MM.1S (cell line): Measurements from ENCODE around the gene EPB41L1.

Experiments
- DNase-seq: peaks from one replicate; pipeline ENCODE4 v3.0.0-alpha.2; 2015
- H2AFZ ChIP-seq: fragments of 300-600 bp; sonication (generic); 2 replicates; pipeline ENCODE4 v1.6.0; 2016; ENCODE audit warnings: antibody characterized with exemption, low read length
- H3F3A ChIP-seq: fragments of 300-600 bp; sonication (generic); 2 replicates; pipeline ENCODE4 v1.6.1; 2016; ENCODE audit warnings: mild to moderate bottlenecking, antibody characterized with exemption, low read length, moderate library complexity, mixed read lengths; ENCODE audit not compliant: insufficient read depth
- H3K27ac ChIP-seq: fragments of 300-600 bp; sonication (generic); 2 replicates; pipeline ENCODE4 v1.5.1; 2016; ENCODE audit warnings: mild to moderate bottlenecking, low read length
- H3K27me3 ChIP-seq: fragments of 300-600 bp; sonication (generic); replicated peaks from 2 replicates; pipeline ENCODE4 v1.6.0; 2016; ENCODE audit warnings: low read length; ENCODE audit not compliant: insufficient read depth
- H3K36me3 ChIP-seq: fragments of 300-600 bp; sonication (generic); replicated peaks from 2 replicates; pipeline ENCODE4 v1.6.1; 2016; ENCODE audit warnings: mild to moderate bottlenecking, low read length, mixed read lengths; ENCODE audit not compliant: insufficient read depth
- H3K4me1 ChIP-seq: fragments of 300-600 bp; sonication (generic); 2 replicates; pipeline ENCODE4 v1.6.1; 2016; ENCODE audit warnings: low read length, mixed read lengths
- H3K4me2 ChIP-seq: fragments of 300-600 bp; sonication (generic); 2 replicates; pipeline ENCODE4 v1.6.0; 2016; ENCODE audit warnings: low read depth, low read length
- H3K4me3 ChIP-seq: fragments of 300-600 bp; sonication (generic); 2 replicates; pipeline ENCODE4 v1.5.1; 2016; ENCODE audit warnings: low read length, mixed read lengths
- H3K79me2 ChIP-seq: fragments of 300-600 bp; sonication (generic); 2 replicates; pipeline ENCODE4 v1.6.1; 2016; ENCODE audit warnings: mixed run types, low read length, mixed read lengths
- H3K9ac ChIP-seq: fragments of 300-600 bp; sonication (generic); 2 replicates; pipeline ENCODE4 v1.6.1; 2016; ENCODE audit warnings: low read length, mixed read lengths
- H3K9me2 ChIP-seq: fragments of 300-600 bp; sonication (generic); replicated peaks from 2 replicates; pipeline ENCODE4 v1.6.1; 2016; ENCODE audit warnings: mild to moderate bottlenecking, low read length, mixed read lengths; ENCODE audit not compliant: insufficient read depth
- H3K9me3 ChIP-seq: fragments of 300-600 bp; sonication (generic); replicated peaks from 2 replicates; pipeline ENCODE4 v1.6.1; 2016; ENCODE audit warnings: mild to moderate bottlenecking, low read length, mixed read lengths; ENCODE audit not compliant: insufficient read depth
- H4K20me1 ChIP-seq: fragments of 300-600 bp; sonication (generic); 2 replicates; pipeline ENCODE4 v1.6.1; 2016; ENCODE audit warnings: mild to moderate bottlenecking, low read length, moderate library complexity, mixed read lengths; ENCODE audit not compliant: insufficient read depth
- EZH2 ChIP-seq: fragments of 300-600 bp; sonication (generic); optimal IDR thresholded peaks from 2 replicates; pipeline ENCODE3; 2017; ENCODE audit warnings: low read depth, mild to moderate bottlenecking, antibody characterized with exemption, low read length, mixed read lengths
- EZH2phosphoT487 ChIP-seq: fragments of 300-600 bp; sonication (generic); IDR thresholded peaks from 2 replicates; pipeline ENCODE4 v1.6.1; 2018; ENCODE audit warnings: antibody characterized with exemption, low read length
- TF ChIP-seq, protein P1 (sequence below): fragments of 300-600 bp; sonication (generic); IDR thresholded peaks from 2 replicates; pipeline ENCODE4 v1.5.1; 2016; ENCODE audit warnings: antibody characterized with exemption, low read length, mixed read lengths

EPB41L1 gene

GRCh38 chr20:36234771-36235320 is 80.3 kb downstream of the EPB41L1 start:
- Histone ChIP-seq H2AFZ (no peak overlapping the region), H3F3A (no peaks in the 10 kb centered on the region), H3K27ac (no peak overlapping the region), H3K9ac (no peak overlapping the region), H3K4me1 (peaks cover 9% of the 10 kb centered on the region), H3K4me2 (no peak overlapping the region), H3K27me3 (no peaks in the 10 kb centered on the region), H3K79me2 (peaks cover 39% of the 10 kb centered on the region), H4K20me1 (no peaks in the 10 kb centered on the region), H3K36me3 (peaks cover 1% of the 10 kb centered on the region; the same call in 1 of the 2 replicates), H3K9me3 (no peaks in the 10 kb centered on the region), H3K9me2 (no peaks in the 10 kb centered on the region), H3K4me3 (no peak overlapping the region)
- DNase-seq, result no peak
- TF ChIP-seq, protein P1, sequence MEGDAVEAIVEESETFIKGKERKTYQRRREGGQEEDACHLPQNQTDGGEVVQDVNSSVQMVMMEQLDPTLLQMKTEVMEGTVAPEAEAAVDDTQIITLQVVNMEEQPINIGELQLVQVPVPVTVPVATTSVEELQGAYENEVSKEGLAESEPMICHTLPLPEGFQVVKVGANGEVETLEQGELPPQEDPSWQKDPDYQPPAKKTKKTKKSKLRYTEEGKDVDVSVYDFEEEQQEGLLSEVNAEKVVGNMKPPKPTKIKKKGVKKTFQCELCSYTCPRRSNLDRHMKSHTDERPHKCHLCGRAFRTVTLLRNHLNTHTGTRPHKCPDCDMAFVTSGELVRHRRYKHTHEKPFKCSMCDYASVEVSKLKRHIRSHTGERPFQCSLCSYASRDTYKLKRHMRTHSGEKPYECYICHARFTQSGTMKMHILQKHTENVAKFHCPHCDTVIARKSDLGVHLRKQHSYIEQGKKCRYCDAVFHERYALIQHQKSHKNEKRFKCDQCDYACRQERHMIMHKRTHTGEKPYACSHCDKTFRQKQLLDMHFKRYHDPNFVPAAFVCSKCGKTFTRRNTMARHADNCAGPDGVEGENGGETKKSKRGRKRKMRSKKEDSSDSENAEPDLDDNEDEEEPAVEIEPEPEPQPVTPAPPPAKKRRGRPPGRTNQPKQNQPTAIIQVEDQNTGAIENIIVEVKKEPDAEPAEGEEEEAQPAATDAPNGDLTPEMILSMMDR, result no peak
- TF ChIP-seq EZH2 (no peak), EZH2phosphoT487 (no peak)

- TF ChIP-seq EZH2phosphoT487 (no peak), EZH2 (no peak)
- TF ChIP-seq, protein P1, result no peak
- H3K79me2 ChIP-seq, result peaks cover 52% of the 10 kb centered on the region
These were observed 81.6 kb downstream of the EPB41L1 start, which contains the start of gene AAR2 for GRCh38 chr20:36235892-36236785. Gene AAR2 (plus strand): TSS chr20:36236478. CDS start chr20:36239869, 3,391 bp downstream.

DNA sequence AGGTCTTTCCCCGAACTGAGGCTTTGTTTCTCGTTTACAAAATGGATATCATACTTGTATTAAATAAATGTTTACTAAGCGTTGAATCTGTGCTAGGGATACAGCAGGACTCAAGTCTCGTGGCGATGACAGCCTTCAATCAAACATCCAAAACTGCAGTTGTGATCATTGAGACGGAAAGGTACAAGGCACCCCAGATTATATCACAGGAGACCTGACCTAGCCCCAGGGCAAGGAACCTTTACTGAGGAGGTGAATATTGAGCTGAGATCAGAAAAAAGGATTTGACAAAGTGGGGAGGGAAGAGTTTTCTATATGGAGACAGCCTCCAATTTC is 82.2 kb downstream of the EPB41L1 start:
- no peak for TF ChIP-seq EZH2
- TF ChIP-seq, protein P1, result no peak
- TF ChIP-seq EZH2phosphoT487, result no peak
- Histone ChIP-seq H2AFZ (peak overlapping the region; percentile 100), H3K9ac (peak overlapping the region; percentile 82), H3F3A (no peaks in the 10 kb centered on the region), H3K79me2 (peaks cover 58% of the 10 kb centered on the region), H3K27ac (peak overlapping the region; percentile 17; the same call in 1 of the 2 replicates), H3K4me1 (peaks cover 9% of the 10 kb centered on the region), H4K20me1 (0 out of 2 replicates have a peak, but pooled peaks cover 3% of the 10 kb centered on the region), H3K4me2 (peak overlapping the region; percentile 93), H3K27me3 (no peaks in the 10 kb centered on the region), H3K9me3 (no peaks in the 10 kb centered on the region), H3K36me3 (peaks cover 9% of the 10 kb centered on the region; the same call in 1 of the 2 replicates), H3K9me2 (no peaks in the 10 kb centered on the region), H3K4me3 (peak overlapping the region; percentile 81)
- DNase-seq, result no peak

More at GRCh38 chr20:36235892-36236785, 81.6 kb downstream of the EPB41L1 start, which contains the start of gene AAR2:
- H3K4me3 ChIP-seq, result peak within 1 kb of the TSS; percentile 81
- H3K9me3 ChIP-seq, result no peaks in the 10 kb centered on the region
- H3F3A ChIP-seq, result no peaks in the 10 kb centered on the region
- H4K20me1 ChIP-seq, result 0 out of 2 replicates have a peak, but pooled peaks cover 3% of the 10 kb centered on the region
- H3K27ac ChIP-seq, result peak within 1 kb of the TSS; percentile 17; the same call in 1 of the 2 replicates
- peak within 1 kb of the TSS; percentile 93 for H3K4me2 ChIP-seq
- no peaks in the 10 kb centered on the region for H3K9me2 ChIP-seq
- peaks cover 9% of the 10 kb centered on the region for H3K4me1 ChIP-seq
- peaks cover 9% of the 10 kb centered on the region; the same call in 1 of the 2 replicates for H3K36me3 ChIP-seq
- no peaks in the 10 kb centered on the region for H3K27me3 ChIP-seq
- DNase-seq, result peak; percentile 78
- H3K9ac ChIP-seq, result peak within 1 kb of the TSS; percentile 82
- peak within 1 kb of the TSS; percentile 100 for H2AFZ ChIP-seq
